ENCODE measurements around the gene CPNE7.

CPNE7 gene

GRCh38 chr16:89549007-89549700 is 26.4 kb upstream of the CPNE7 start:
- DNase-seq (ENCODE audit: low spot score), result no peak

GRCh38 chr16:89550421-89551007 is 25.0 kb upstream of the CPNE7 start:
- DNase-seq (ENCODE audit: low spot score), result peak; percentile 18

DNA sequence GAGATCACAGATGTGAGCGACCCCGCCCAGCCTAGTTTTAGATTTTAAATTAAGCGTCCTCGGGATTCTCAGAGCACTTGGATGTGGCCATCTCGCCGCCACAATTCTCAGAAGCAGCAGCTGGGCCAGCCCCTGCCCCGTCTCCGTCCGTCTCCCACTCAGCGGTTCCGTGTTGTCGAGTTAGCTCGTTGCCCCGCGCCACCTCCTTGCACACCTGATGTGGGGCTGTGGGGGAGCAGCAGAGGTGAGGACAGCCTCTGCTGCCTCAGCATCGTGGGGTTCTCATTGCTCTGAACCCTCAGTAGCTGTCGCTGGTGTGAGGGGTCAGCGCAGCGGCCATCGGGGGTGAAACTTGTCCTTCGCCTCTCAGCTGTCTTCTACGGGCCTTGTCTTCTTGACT is 23.2 kb upstream of the CPNE7 start:
- DNase-seq (ENCODE audit: low spot score), result no peak

DNA sequence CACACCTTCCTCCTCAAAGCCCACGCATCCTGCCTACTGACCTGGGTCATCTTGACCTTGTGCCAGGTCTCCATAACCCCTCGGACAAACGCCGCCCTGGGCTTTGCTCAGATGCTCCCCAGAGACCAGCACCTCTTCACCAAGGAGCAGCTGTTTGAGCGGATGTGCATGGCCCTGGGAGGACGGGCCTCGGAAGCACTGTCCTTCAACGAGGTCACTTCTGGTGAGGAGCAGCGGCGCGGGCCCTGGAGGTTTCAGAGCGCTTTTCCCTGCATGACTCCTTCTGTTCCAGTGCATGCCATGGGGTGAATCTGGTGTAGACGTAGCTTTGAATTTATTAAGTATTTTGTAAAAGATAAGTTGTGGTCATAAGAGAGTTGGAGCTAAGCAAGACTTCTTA is 22.6 kb upstream of the CPNE7 start:
- DNase-seq (ENCODE audit: low spot score), result no peak

DNA sequence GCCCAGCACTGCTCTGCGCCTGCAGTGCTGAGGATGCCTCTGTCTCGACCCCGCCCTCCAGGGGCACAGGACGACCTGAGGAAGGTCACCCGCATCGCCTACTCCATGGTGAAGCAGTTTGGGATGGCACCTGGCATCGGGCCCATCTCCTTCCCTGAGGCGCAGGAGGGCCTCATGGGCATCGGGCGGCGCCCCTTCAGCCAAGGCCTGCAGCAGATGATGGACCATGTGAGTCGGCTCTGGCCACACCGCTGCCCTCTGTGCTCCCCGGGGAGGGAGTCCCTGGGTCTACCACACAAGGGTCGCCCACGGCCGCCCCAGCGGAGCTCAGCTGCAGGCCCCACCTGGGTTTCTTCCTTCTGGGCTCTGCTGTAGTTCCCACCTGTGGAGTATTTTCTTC is 21.8 kb upstream of the CPNE7 start:
- no peak for DNase-seq (ENCODE audit: low spot score)

GRCh38 chr16:89554343-89554742 is 21.2 kb upstream of the CPNE7 start:
- no peak for DNase-seq (ENCODE audit: low spot score)

DNA sequence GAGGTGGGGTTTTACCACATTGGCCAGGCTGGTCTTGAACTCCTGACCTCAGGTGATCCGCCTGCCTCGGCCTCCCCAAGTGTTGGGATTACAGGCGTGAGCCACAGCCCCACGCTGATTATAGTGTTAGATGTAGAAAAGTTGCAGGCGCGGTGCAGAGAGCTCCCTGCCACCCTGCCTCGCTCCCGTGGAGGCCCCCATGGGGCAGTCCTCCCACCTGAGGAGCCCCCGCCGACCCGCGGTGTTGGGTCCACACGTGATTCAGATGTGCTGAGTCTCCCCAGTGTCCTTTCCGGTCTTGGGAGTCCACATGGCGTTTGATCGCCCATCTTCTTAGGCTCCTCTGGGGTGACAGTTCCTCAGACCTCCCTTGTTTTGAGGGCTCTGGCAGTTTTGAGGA is 20.3 kb upstream of the CPNE7 start:
- DNase-seq (ENCODE audit: low spot score), result no peak

GRCh38 chr16:89555780-89556179 is 19.8 kb upstream of the CPNE7 start:
- no peak for DNase-seq (ENCODE audit: low spot score)

DNA sequence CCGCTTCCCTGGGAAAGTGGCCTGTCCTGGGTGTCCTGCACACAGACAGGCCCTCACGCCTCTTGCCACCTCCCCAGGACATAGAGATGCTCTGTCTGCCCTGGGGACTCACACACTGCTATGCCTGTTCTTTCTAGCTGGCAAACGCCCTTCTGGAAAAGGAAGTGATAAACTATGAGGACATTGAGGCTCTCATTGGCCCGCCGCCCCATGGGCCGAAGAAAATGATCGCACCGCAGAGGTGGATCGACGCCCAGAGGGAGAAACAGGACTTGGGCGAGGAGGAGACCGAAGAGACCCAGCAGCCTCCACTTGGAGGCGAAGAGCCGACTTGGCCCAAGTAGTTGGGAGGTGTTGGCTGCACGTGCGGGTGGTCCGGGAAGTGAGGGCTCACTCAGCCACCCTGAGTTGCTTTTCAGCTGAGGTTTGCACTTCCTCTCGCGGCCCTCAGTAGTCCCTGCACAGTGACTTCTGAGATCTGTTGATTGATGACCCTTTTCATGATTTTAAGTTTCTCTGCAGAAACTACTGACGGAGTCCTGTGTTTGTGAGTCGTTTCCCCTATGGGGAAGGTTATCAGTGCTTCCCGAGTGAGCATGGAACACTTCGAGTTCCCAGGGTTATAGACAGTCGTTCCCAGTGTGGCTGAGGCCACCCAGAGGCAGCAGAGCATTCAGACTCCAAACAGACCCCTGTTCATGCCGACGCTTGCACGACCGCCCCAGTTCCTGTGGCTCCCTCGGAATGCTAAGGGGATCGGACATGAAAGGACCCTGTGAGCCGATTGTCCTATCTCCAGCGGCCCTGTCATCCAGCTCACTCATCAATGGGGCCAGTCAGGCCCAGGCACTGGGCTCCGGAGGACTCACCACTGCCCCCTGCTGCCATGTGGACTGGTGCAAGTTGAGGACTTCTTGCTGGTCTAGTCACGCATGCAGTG is 18.5 kb upstream of the CPNE7 start:
- DNase-seq (ENCODE audit: low spot score), result peak; percentile 69

- DNase-seq (ENCODE audit: low spot score), result no peak
Observed at GRCh38 chr16:89557690-89558490, 17.7 kb upstream of the CPNE7 start.

- peak; percentile 96 for DNase-seq (ENCODE audit: low spot score)
Observed at GRCh38 chr16:89560378-89561141, 15.0 kb upstream of the CPNE7 start, which contains the start of gene RPL13. RPL13 (plus strand) TSS chr16:89560682; CDS start chr16:89560960, 278 bp downstream.

DNA sequence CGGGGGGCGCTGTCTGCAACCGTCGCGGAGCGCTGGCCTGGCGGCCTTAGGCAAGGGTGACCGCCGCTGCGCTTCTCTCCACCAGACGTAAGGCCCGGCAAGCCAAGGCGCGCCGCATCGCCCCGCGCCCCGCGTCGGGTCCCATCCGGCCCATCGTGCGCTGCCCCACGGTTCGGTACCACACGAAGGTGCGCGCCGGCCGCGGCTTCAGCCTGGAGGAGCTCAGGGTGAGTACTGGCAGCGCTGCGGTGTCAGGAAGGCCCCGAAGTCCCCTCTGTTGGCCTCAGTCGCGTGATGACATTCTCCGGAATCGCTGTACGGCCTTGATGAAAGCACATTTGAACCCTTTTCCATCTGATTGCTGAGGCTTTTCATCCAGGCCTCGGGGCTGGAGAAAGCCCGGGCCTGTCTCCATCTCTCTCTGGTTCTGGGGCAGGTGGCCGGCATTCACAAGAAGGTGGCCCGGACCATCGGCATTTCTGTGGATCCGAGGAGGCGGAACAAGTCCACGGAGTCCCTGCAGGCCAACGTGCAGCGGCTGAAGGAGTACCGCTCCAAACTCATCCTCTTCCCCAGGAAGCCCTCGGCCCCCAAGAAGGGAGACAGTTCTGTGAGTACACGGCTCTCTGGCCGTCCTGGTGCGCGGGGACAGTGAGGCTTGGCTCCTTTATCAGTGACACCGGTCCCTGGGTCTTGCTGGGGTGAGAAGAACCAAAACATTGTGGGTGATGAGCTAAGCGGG is 14.2 kb upstream of the CPNE7 start:
- DNase-seq (ENCODE audit: low spot score), result no peak

GRCh38 chr16:89561884-89562599 is 13.5 kb upstream of the CPNE7 start:
- DNase-seq (ENCODE audit: low spot score), result peak; percentile 68

GRCh38 chr16:89562939-89563338 is 12.6 kb upstream of the CPNE7 start:
- DNase-seq (ENCODE audit: low spot score), result no peak

DNA sequence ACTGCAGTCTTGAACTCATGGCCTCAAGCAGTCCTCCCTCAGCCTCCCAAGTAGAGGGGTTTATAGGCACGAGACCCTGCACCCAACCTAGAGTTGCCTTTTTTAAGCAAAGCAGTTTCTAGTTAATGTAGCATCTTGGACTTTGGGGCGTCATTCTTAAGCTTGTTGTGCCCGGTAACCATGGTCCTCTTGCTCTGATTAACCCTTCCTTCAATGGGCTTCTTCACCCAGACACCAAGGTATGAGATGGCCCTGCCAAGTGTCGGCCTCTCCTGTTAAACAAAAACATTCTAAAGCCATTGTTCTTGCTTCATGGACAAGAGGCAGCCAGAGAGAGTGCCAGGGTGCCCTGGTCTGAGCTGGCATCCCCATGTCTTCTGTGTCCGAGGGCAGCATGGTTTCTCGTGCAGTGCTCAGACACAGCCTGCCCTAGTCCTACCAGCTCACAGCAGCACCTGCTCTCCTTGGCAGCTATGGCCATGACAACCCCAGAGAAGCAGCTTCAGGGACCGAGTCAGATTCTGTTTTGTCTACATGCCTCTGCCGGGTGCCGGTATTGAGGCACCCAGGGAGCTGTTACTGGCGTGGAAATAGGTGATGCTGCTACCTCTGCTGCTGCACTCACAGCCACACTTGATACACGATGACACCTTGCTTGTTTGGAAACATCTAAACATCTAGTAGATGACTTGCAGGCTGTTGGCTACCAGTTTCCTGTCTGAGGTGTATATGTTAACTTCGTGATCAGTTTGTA is 11.7 kb upstream of the CPNE7 start:
- DNase-seq (ENCODE audit: low spot score), result peak; percentile 59

- peak; percentile 62 for DNase-seq (ENCODE audit: low spot score)
Observed at GRCh38 chr16:89564476-89565255, 10.9 kb upstream of the CPNE7 start.

- no peak for DNase-seq (ENCODE audit: low spot score)
Observed at GRCh38 chr16:89565256-89565505, 10.4 kb upstream of the CPNE7 start.
